NCI-H2171 treated with DMSO at 0.1 percent for 48 hours (cell line): ENCODE results near the gene RNU5D-1.
A peak's percentile ranks its signal among the peaks of the same experiment; 100 is the strongest.

ENCODE experiments used
- DNase-seq: peaks from one replicate; lab custom pipeline; 2025; lab: John Stamatoyannopoulos, UW

The RNU5D-1 gene

GRCh38 chr1:44724955-44725698, 5.8 kb downstream of the RNU5D-1 start:
- DNase-seq = no peak

- DNase-seq = no peak
Observed at GRCh38 chr1:44724296-44724954, 6.5 kb downstream of the RNU5D-1 start.

- no peak for DNase-seq
Observed at GRCh38 chr1:44723496-44724295, 7.3 kb downstream of the RNU5D-1 start.

GRCh38 chr1:44723064-44723463, 7.9 kb downstream of the RNU5D-1 start:
- no peak for DNase-seq

GRCh38 chr1:44721485-44722361, 9.2 kb downstream of the RNU5D-1 start:
- peak; percentile 76 for DNase-seq

- no peak for DNase-seq
Observed at GRCh38 chr1:44720281-44720680, 10.7 kb downstream of the RNU5D-1 start.

- no peak for DNase-seq
Observed at GRCh38 chr1:44719318-44719717, 11.7 kb downstream of the RNU5D-1 start.

- DNase-seq = no peak
Observed at GRCh38 chr1:44718091-44718490, 12.9 kb downstream of the RNU5D-1 start.

GRCh38 chr1:44717653-44718052, 13.3 kb downstream of the RNU5D-1 start:
- no peak for DNase-seq

- no peak for DNase-seq
Observed at GRCh38 chr1:44717156-44717555, 13.8 kb downstream of the RNU5D-1 start.

GRCh38 chr1:44714944-44715571, 15.9 kb downstream of the RNU5D-1 start:
- DNase-seq = peak; percentile 58

- DNase-seq = no peak
Observed at GRCh38 chr1:44714532-44714931, 16.4 kb downstream of the RNU5D-1 start.

GRCh38 chr1:44713321-44713781, 17.6 kb downstream of the RNU5D-1 start:
- DNase-seq = peak; percentile 38

- no peak for DNase-seq
Observed at GRCh38 chr1:44707959-44708831, 22.8 kb downstream of the RNU5D-1 start.

GRCh38 chr1:44707112-44707881, 23.7 kb downstream of the RNU5D-1 start:
- no peak for DNase-seq

GRCh38 chr1:44705938-44706337, 25.0 kb downstream of the RNU5D-1 start:
- DNase-seq = peak; percentile 7

GRCh38 chr1:44705470-44705869, 25.5 kb downstream of the RNU5D-1 start:
- DNase-seq = no peak

- DNase-seq = no peak
Observed at GRCh38 chr1:44701141-44701573, 29.8 kb downstream of the RNU5D-1 start.

GRCh38 chr1:44700573-44700972, 30.4 kb downstream of the RNU5D-1 start:
- DNase-seq = peak; percentile 4
